GM18511 (cell line): Measurements from ENCODE around the gene KRT83.
"Not testable (repeated sequence)": the region's sequence is repeated elsewhere in the genome, so short reads cannot be mapped to it uniquely, and the experiment has no call there.

Source experiments
- ATAC-seq: cut with Tn5 transposase; IDR thresholded peaks from one replicate; pipeline ENCODE4 v1.9.1; 2021; ENCODE audit warnings: mild to moderate bottlenecking, moderate library complexity; ENCODE audit not compliant: unreplicated experiment

KRT83 gene

DNA sequence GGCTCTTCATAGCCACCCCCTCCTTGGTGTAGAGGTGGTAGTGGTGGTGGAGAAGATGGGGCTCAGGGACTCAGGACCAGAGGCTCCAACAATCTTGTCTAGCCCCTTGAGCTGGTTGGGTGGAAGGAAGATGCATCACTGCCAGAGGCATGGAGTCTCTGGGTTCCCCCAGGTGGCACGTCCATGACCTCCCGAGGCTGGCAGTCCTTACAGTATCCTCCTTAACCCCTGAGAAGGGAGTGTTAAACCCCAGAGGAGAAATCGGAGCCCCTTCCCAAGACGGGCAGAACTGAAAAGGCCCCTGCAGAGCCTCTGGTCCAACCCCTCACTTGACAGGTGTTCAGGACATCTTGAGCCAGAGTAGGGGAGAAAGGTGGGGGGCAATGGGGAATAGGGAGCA lies 9.1 kb downstream of the KRT83 start:
- no peak for ATAC-seq

DNA sequence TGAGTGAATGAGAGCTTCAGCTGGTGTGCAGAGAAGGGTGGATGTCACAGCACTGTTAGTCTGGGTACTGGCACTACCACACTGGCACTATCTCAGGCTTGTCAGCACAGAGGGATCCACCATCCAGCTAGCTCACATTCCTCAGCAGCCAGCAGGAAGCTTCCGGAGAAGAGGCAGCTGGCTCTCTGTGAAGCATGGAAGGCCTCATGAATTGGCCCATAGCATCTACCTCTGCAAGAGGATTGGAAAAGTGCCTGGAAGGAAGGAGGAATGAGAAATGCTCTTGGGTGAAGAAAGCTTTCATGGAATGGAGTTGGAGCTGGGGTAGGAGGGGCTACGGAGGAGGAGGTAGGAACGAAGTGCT lies 9.9 kb downstream of the KRT83 start:
- ATAC-seq, result no peak

DNA sequence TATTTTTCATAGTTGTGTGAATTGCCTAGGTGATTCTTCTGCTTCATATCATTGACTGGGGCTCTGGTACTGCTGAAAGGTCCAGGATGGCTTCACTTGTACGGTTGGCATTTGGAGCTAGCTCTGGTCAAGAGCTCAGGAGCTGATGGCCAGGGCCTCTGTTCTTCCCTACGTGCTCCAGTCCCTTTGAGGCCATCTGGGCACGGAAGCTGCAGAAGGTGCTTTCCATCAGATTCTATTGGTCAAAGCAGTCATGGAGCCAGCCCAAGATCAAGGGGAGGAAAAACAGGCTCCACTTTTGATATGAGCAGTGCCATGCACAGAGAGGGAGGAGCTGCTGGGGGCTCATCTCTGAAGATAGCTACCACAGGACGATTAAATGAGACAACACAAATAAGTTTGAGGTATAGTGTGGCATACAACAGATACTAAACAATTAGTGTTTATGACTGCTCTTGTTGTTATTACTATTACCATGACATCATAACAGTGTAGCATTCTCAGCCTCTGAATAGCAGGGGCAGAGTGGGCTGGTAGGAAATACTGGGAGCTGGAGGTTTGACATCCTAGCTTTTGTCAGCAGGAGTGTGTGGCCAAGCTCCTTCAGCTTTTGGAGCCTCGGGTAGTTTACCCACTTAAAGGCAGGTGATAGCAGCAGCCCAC lies 10.4 kb downstream of the KRT83 start:
- no peak for ATAC-seq

DNA sequence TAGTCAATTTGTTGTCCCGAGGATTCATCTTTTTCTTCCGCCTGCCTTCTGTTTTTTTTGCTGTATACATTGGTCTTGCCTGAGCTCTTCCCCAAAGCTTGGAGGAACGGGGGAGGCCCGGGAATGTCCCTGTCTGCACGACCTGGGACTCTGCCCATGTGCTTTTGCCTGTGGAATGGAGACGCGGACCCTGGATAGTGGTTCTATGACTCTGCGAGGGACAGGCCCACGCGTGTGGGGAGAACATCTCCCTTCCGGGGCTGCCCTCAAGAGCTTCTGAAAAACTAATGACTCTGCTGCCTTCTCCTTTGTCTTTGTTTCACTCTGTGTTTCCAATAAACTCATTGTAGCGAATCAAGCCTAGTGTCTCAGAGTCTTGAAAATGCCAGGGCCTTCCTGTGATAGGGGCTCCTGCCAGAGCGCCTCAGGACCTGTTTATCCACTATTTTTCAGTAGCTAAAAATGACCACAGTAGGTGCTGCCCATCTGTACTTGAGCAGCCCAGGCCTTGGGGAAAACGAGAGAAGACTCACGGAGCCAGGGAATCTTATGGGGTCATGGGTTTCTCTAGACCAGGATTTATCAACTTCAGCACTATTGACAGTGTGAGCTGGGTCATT lies 12.3 kb downstream of the KRT83 start:
- no peak for ATAC-seq

DNA sequence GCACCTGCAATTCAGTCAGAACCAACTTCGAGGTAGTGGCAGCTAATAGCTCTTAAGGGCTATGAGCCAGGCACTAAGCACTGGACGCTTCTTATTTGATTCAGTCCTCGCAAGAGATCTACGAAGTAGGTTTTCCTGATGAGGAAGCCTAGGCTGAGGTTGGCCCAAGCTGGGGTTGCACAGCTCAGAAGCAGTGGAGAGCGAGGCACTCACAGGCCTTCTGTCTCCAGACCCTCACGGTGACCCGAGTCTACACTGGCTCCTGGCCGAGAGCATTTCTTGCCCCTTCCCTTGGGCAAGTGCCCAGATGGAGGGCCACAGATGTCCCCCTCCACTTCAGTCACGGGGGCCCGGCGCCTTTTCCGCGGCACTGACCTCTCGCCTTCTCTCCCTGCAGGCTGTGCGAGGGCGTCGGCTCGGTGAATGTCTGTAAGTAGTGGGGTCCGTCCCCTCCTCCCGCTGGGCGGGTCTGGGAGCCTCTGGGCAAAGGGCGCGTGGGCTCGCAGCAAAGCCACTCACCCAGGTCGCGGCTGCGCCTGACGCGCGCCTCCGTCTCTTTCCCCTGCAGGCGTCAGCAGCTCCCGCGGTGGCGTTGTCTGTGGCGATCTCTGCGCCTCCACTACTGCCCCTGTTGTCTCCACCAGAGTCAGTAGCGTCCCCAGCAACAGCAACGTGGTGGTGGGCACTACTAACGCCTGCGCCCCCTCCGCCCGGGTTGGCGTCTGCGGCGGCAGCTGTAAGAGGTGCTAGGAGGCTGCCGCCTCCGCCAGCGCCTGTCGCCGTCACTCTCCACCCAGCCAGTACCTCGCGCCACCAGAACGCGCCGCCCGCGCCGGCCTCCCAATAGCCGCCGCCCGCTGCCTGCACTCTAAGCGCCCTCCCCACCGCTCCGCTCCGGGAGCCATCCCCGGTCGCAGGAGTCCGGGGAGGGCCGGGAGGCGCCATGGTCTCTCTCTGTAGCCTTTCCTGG lies 13.1 kb downstream of the KRT83 start:
- no peak for ATAC-seq

DNA sequence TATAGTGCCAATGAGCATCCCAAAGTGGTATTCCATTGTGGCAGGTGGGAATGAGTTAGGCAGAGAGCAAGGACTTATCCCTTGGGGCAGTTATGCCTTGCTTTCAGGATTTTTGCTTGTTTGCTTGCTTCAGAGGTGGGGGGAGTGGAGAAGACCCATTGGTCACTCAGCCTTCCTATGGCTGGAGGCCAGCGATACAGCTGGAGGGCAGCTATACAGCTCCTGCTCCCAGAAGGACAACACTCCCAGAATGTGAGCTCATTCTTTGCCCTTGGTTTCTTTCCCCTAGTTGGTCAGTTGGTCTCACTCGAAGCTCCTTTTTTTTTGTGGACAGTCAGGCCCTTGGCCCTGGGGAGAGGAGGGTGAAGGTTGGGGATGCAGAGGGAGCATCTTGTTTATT lies 14.5 kb downstream of the KRT83 start:
- ATAC-seq, result no peak

DNA sequence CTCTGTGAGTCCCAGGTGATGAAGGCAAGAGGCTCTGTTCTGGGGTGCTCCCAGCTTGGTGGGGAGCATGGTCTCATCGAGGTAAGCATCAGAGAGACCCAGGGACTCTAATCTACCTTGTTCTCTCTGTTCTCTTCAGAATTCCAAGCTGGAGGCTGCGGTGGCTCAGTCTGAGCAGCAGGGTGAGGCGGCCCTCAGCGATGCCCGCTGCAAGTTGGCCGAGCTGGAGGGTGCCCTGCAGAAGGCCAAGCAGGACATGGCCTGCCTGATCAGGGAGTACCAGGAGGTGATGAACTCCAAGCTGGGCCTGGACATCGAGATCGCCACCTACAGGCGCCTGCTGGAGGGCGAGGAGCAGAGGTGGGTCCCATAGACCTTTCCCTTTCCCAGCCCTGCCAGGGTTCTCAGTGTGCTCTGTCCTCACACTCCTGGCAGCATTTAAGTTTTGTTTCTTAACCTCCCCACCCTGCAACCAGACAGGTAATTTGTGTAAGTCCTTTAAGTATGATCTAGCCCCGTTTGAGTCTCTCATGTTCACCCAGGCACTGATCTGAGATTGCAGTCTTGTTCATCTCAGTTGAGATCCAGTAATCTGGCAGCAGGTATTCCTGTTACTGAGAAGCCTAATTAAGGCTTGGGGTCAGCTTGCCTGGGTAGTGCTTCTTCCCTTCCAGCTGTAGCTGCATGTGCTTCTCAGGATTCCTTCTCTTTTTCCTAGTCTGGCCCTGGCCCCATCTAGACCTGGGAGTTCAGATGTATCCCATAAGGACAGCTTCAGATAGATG lies 15.1 kb downstream of the KRT83 start:
- ATAC-seq, result no peak

DNA sequence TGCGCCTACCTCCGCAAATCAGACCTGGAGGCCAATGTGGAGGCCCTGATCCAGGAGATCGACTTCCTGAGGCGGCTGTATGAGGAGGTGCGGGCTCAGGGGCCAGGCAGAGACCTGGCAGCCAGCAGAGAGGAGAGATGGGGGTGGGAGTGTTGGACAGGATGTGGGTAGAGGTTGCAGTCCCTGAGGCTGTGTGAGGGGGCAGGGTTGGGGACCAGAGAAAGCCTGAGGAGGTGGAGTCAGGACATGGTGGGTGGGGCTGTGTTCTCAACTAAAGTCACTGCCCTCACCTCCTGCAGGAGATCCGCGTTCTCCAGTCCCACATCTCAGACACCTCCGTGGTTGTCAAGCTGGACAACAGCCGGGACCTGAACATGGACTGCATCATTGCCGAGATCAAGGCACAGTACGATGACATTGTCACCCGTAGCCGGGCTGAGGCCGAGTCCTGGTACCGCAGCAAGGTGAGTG lies 16.2 kb downstream of the KRT83 start:
- ATAC-seq, result peak; percentile 94

DNA sequence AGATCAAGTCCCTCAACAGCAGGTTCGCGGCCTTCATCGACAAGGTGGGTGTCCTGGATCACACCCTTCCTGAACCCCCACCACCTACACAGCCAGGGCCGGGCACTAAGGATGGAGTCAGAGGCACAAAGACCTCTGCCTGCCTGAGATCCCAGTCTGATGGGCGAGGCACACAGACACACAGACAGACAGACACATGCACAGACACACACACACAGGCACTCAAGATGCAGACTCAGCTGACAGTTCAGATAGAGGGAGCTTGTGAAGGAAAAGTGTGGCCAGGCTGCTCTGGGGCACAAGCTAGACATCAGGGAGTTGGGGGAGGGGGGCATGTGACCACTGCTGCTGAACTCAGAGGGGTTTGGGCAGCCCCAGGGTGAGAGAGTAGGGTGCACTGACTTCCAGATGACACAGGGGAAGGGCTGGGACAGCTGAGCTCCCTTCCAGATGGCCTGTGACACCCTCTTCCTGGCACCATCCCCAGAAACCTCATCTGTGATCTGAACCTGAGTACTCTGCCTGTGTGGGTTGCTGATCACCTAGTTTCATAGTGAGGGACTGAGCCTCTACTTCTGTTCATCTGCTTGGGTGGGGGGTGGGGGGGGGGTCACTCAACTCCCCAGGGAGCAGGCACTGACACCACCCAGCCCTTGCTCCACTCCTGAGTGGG lies 18.8 kb downstream of the KRT83 start:
- not testable (repeated sequence) for ATAC-seq

DNA sequence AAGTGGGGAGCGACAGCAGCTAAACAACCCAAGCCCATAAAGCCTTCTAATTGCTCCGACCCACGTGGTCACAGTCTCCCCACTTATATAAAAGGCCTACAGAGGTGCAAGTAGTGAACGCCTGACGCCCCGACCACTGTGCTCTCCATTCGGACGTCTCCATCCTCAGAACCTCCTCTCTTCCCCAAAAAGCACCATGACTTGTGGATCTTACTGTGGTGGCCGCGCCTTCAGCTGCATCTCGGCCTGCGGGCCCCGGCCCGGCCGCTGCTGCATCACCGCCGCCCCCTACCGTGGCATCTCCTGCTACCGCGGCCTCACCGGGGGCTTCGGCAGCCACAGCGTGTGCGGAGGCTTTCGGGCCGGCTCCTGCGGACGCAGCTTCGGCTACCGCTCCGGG lies 19.5 kb downstream of the KRT83 start:
- not testable (repeated sequence) for ATAC-seq

DNA sequence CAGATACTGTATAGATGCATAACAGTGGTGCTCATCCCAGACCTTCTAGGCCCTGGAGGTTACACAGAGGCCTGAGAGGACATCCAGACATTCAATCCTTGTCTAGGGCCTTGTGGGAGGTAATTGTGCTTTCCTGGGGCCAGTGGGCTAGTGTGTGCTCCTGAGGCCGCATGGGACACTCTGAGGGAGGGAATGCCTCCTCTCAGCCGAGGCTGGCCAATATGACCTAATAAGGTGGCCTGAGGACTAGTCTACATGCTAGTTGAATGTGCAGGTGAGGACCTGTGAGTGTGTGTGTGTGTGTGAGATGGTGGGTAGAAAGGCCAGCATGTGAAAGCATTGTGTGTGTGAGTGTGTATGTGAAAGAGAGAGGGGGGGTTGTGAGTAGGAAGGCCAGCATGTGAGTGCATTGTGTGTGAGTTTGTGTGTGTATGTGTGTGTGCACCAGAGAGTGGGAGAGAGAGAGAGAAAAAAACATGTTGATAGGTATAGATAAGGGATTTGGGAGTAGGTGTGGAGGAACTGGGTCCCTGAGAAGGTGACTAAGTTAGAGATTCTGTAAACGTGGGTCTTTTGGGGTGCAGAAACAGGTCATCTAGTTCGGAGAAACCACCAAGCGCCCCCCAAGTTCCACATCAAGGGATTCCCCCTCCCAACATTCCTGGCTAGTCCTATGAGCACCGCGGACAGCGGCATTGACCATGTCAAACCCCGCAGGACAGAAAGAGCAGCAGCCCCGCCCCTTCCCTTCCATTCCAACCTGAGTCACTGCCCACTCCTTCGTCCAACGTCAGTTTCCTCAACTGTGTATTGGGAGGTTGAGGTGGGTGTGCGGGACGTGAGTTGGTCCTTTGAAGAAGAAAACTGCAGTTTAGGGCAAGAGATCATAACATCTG lies 20.2 kb downstream of the KRT83 start:
- no peak for ATAC-seq

DNA sequence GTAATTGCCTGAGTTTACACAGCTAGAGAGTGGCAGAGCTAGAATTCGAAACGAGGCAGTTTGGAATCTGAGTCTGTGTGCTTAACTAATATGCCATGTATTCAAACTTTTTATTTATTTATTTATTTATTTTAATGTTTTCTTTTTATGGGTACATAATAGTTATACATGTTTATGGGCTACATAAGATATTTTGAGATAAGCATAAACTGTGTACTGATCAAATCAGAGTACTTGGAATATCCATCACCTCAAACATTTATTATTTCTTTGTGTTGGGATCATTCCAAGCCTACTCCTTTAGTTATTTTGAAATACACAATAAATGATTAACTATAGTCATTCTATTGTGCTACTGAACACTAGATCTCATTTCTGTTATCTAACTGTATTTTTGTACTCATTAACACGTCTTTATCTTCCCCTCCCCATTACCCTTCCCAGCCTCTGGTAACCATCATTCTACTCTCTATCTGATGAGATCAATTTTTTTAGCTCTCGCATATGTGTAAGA lies 22.5 kb downstream of the KRT83 start:
- no peak for ATAC-seq

DNA sequence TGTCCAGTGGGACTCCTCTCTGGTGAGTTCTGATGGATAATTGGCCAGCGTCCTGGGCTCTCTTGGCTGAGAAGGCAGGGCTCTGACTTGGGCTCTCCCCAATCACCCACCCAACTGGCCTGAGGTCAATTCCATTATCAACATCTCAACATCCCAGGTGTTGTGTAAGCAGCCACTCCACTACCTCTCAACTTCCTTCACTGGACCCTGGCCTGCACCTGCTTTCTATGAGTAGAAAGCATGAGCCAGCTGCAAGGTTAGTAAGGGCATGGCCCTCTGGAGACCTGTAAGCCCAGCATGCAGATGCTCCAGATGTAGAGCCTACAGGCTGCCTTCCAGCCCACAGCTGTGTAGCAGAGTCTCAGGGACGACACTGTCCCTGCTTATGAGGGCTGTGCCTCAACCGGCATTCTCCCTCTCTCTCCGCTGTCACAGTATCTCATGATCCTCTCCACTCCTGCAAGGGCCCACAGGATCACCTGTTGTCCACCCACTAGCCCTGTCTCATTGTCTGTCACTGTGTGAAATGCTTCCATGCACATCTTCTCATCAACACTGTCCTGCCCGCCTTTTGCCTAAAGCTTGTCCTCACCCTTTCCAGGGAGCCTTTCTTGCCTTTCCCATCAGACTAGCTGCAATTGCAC lies 24.5 kb downstream of the KRT83 start:
- no peak for ATAC-seq

DNA sequence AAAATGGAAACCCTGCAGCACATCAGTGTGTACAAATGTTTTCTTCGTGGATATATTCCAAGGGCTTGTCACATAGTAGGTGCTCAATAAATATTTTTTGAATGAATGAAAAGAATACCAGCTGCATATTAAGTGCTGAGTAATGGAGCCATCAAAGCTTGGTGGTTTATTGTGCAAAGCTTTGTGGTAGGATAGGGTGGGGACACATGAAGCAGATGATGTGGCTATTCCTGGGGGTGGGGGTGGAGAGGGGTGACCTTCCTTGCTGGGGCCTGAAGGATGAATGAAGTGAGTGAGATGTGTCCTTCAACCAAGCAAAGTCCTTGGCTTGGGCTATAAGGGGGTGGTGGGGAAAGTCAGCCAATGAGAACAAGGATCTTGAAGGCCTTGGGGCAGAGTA lies 25.5 kb downstream of the KRT83 start:
- ATAC-seq, result no peak

DNA sequence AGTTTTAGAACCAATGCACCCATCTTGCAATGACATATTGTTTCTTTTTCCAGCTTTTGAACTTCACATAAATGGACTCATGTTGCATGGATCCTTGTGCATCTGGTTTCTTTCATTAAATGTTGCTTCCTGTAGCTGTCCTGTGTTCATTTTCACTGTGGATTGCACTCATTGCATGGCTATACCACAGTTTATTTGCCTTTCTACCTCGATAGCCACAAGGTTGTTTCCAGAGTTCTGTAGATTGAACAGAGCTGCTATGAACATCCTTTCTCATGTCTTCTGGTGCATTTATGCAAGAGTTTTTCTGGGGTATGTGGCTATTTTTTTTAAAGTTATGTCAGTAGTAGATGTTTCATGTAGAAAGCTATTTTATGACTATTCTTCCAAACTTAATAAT lies 26.4 kb downstream of the KRT83 start:
- ATAC-seq, result no peak

DNA sequence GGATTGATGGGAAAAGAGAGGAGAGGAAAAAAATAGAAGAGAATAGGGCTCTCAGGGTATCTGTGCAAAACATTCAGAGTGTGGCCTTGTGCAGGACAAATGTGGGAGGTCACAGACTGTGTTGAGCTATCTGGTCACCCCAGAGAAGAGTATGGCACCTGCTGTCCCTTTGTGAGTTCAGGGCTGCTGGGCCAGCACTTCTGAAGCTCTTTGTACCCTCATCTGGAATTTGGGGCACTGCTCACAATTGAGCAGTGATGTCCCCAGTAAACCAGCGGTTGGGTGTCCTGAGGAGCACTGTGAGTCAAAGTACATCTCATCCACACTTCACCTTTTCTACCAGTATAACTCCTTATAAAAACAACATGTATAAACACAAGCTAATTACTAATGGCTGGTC lies 27.3 kb downstream of the KRT83 start:
- ATAC-seq, result no peak

DNA sequence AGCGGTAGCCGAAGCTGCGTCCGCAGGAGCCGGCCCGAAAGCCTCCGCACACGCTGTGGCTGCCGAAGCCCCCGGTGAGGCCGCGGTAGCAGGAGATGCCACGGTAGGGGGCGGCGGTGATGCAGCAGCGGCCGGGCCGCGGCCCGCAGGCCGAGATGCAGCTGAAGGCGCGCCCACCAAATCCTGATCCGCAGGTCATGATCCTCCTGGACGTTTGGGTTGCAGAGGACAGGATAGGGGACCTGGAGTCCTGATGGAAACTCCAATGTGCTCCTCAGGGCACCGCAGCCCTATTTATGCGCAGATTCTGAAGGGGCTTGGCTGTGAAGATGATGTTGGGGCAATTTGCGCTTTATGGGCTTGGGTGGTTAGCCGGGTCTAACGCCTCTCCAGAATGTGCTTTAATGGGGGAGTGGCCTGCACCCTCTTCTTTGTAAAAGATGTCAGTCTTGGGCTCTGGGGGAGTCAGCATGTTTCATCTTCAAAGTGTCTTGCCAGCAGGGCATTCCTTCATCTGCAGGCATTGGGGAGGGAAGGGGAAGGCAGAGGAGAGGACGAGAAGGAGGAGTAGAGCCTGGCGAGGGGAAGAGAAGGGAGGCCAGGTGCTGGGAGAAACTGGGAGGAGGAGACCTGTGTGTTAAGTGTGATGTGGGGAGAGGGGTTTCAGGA lies 29.8 kb downstream of the KRT83 start, which contains the start of gene KRT81:
Gene KRT81, minus strand, starts transcription at position 268 of the 669 bp plus-strand sequence. Its CDS starts 69 bp downstream, at position 199.
- ATAC-seq, result no peak
